ENCODE data around the gene PLD1. TPM values are rescaled to one million over a fixed set of nuclear protein-coding genes. Genes with fewer than 3 reads are reported as not detected.

Gene PLD1
- total RNA-seq, 1 donor from 2014 or later, result 13.9 TPM

- H3K4me3 Mint-ChIP-seq (ENCODE audit: unreplicated experiment), result no peak overlapping the region
- no peak for TF ChIP-seq CTCF (IDR thresholded peaks at IDR 0.05)
- no peaks in the 10 kb centered on the region for H3K4me1 Mint-ChIP-seq (ENCODE audit: unreplicated experiment)
These were observed 95.1 kb downstream of the PLD1 start for GRCh38 chr3:171715155-171715554.

GRCh38 chr3:171712171-171712938, 97.9 kb downstream of the PLD1 start:
- peaks cover 54% of the 10 kb centered on the region for H3K36me3 Mint-ChIP-seq (ENCODE audit: unreplicated experiment)
- TF ChIP-seq CTCF (IDR thresholded peaks at IDR 0.05), result no peak
- no peaks in the 10 kb centered on the region for H3K27me3 Mint-ChIP-seq (ENCODE audit: unreplicated experiment)
- no peaks in the 10 kb centered on the region for H3K4me1 Mint-ChIP-seq (ENCODE audit: unreplicated experiment)
- no peak overlapping the region for H3K27ac Mint-ChIP-seq (ENCODE audit: unreplicated experiment)
- peaks cover 15% of the 10 kb centered on the region for H3K9me3 Mint-ChIP-seq (ENCODE audit: unreplicated experiment)
- DNase-seq (ENCODE audit: extremely low spot score, unreplicated experiment), result no peak
- no peak overlapping the region for H3K4me3 Mint-ChIP-seq (ENCODE audit: unreplicated experiment)

More at GRCh38 chr3:171715155-171715554, 95.1 kb downstream of the PLD1 start:
- Mint-ChIP-seq H3K9me3 (ENCODE audit: unreplicated experiment) (peaks cover 22% of the 10 kb centered on the region), H3K27ac (ENCODE audit: unreplicated experiment) (no peak overlapping the region), H3K36me3 (ENCODE audit: unreplicated experiment) (peaks cover 52% of the 10 kb centered on the region), H3K27me3 (ENCODE audit: unreplicated experiment) (no peaks in the 10 kb centered on the region)
- no peak for DNase-seq (ENCODE audit: extremely low spot score, unreplicated experiment)

GRCh38 chr3:171711461-171712170, 98.7 kb downstream of the PLD1 start:
- Mint-ChIP-seq H3K36me3 (ENCODE audit: unreplicated experiment) (peaks cover 53% of the 10 kb centered on the region), H3K27ac (ENCODE audit: unreplicated experiment) (no peak overlapping the region), H3K4me3 (ENCODE audit: unreplicated experiment) (no peak overlapping the region), H3K9me3 (ENCODE audit: unreplicated experiment) (peaks cover 23% of the 10 kb centered on the region), H3K4me1 (ENCODE audit: unreplicated experiment) (no peaks in the 10 kb centered on the region), H3K27me3 (ENCODE audit: unreplicated experiment) (no peaks in the 10 kb centered on the region)
- DNase-seq (ENCODE audit: extremely low spot score, unreplicated experiment), result no peak
- no peak for TF ChIP-seq CTCF (IDR thresholded peaks at IDR 0.05)

GRCh38 chr3:171710359-171710758, 99.9 kb downstream of the PLD1 start:
- peaks cover 45% of the 10 kb centered on the region for H3K36me3 Mint-ChIP-seq (ENCODE audit: unreplicated experiment)
- no peaks in the 10 kb centered on the region for H3K4me1 Mint-ChIP-seq (ENCODE audit: unreplicated experiment)
- no peak for TF ChIP-seq CTCF (IDR thresholded peaks at IDR 0.05)
- no peak overlapping the region for H3K27ac Mint-ChIP-seq (ENCODE audit: unreplicated experiment)
- DNase-seq (ENCODE audit: extremely low spot score, unreplicated experiment), result no peak
- H3K27me3 Mint-ChIP-seq (ENCODE audit: unreplicated experiment), result no peaks in the 10 kb centered on the region
- peaks cover 13% of the 10 kb centered on the region for H3K9me3 Mint-ChIP-seq (ENCODE audit: unreplicated experiment)
- no peak overlapping the region for H3K4me3 Mint-ChIP-seq (ENCODE audit: unreplicated experiment)

GRCh38 chr3:171704814-171705213, 105.5 kb downstream of the PLD1 start:
- peaks cover 44% of the 10 kb centered on the region for H3K36me3 Mint-ChIP-seq (ENCODE audit: unreplicated experiment)
- peaks cover 2% of the 10 kb centered on the region for H3K4me1 Mint-ChIP-seq (ENCODE audit: unreplicated experiment)
- no peak overlapping the region for H3K27ac Mint-ChIP-seq (ENCODE audit: unreplicated experiment)
- H3K4me3 Mint-ChIP-seq (ENCODE audit: unreplicated experiment), result no peak overlapping the region
- TF ChIP-seq CTCF (IDR thresholded peaks at IDR 0.05), result no peak
- H3K9me3 Mint-ChIP-seq (ENCODE audit: unreplicated experiment), result peaks cover 17% of the 10 kb centered on the region
- H3K27me3 Mint-ChIP-seq (ENCODE audit: unreplicated experiment), result no peaks in the 10 kb centered on the region
- no peak for DNase-seq (ENCODE audit: extremely low spot score, unreplicated experiment)
